IgD-negative memory B cell (primary cell): ENCODE measurements around the gene SLC25A14. TPM values are rescaled to one million over a fixed set of nuclear protein-coding genes. Genes with fewer than 3 reads are reported as not detected.
"Not testable (repeated sequence)": the region's sequence is repeated elsewhere in the genome, so short reads cannot be mapped to it uniquely, and the experiment has no call there.

Experiments
- H3K27ac Mint-ChIP-seq, 3 donors: one replicate each; pipeline ENCODE4 v1.8.0; 2020 to 2022; ENCODE audit warnings: mild to moderate bottlenecking in 3 of 3, mixed read lengths in 3 of 3, moderate library complexity in 1 of 3
- H3K27me3 Mint-ChIP-seq: one replicate; pipeline ENCODE4 v1.8.0; 2021; ENCODE audit warnings: mixed read lengths
- H3K36me3 Mint-ChIP-seq: one replicate; pipeline ENCODE4 v1.8.0; 2020; ENCODE audit warnings: mild to moderate bottlenecking, mixed read lengths
- H3K4me1 Mint-ChIP-seq, 3 donors: one replicate each; pipeline ENCODE4 v1.8.0; 2020 to 2022; ENCODE audit warnings: mixed read lengths in 3 of 3, mild to moderate bottlenecking in 1 of 3
- H3K4me3 Mint-ChIP-seq, 4 donors: one replicate each; pipeline ENCODE4 v1.8.0; 2020 to 2022; ENCODE audit warnings: mild to moderate bottlenecking in 4 of 4, mixed read lengths in 4 of 4, moderate library complexity in 3 of 4
- H3K9me3 Mint-ChIP-seq, 3 donors: one replicate each; pipeline ENCODE4 v1.8.0; 2020 to 2021; ENCODE audit warnings: mixed read lengths in 3 of 3, mild to moderate bottlenecking in 1 of 3
- polyA plus RNA-seq: library from polyadenylated mRNA; unstranded; fragments of 300-500 nt; fragmentation: Illumina TruSeq; gene quantifications from one replicate; pipeline ENCODE4 v1.2.3, GENCODE V29; 2021

Gene SLC25A14, protein sequence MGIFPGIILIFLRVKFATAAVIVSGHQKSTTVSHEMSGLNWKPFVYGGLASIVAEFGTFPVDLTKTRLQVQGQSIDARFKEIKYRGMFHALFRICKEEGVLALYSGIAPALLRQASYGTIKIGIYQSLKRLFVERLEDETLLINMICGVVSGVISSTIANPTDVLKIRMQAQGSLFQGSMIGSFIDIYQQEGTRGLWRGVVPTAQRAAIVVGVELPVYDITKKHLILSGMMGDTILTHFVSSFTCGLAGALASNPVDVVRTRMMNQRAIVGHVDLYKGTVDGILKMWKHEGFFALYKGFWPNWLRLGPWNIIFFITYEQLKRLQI
- polyA plus RNA-seq, result 6.7 TPM

DNA sequence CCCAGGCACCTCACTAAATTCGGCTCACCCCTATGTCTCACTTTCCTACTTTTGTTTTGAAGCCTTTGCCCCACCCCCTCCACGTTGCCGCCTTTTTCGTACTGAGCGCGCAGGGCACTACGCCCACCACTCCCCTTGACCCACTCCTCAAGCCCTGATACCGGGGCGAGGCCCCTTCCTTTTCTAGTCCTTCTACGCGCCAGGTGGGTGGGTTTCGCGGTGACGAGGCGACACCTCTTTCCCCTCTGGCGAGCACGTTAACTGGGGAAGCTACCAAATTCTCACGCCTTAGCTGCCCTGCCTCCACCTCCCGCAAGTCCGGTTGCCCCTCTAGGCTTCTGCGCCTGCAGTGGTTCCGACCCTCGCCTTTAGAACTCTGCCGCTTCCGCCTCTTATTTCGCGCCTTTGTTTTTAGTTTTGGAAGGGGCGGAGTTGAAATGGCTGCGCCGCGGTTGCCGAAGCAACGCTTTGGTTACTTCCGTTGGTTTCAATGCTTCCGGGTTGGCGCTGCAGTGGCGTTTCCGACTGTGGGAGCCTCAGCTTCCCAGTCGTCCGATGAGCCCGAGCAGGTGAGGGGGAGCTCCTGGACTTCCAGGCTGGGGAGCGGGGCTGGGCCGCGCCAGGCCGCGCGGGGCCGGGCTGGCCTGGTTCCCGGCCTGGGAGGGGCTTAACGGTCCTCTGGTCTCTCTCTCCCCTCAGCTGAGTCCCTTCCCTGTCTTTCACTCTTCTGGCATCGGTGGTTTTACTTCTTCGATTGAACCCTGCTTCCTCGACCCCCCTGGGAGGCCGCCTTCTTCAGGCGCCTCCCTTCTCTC lies at the start of gene SLC25A14:
SLC25A14 (plus strand) TSS at position 512 of the 815 bp plus-strand sequence. CDS start 360 bp downstream, outside the sequence.
- peaks cover 2% of the 10 kb centered on the region for H3K27me3 Mint-ChIP-seq
- peak within 1 kb of the TSS; percentile 81 to 97 (median 88) for H3K27ac Mint-ChIP-seq
- H3K9me3 Mint-ChIP-seq, result no peaks in the 10 kb centered on the region
- peak within 1 kb of the TSS; percentile 91 to 98 (median 94) for H3K4me3 Mint-ChIP-seq
- H3K36me3 Mint-ChIP-seq, result no peaks in the 10 kb centered on the region
- H3K4me1 Mint-ChIP-seq, result peaks cover 0 to 10% (median 6%) of the 10 kb centered on the region in 3 donors

DNA sequence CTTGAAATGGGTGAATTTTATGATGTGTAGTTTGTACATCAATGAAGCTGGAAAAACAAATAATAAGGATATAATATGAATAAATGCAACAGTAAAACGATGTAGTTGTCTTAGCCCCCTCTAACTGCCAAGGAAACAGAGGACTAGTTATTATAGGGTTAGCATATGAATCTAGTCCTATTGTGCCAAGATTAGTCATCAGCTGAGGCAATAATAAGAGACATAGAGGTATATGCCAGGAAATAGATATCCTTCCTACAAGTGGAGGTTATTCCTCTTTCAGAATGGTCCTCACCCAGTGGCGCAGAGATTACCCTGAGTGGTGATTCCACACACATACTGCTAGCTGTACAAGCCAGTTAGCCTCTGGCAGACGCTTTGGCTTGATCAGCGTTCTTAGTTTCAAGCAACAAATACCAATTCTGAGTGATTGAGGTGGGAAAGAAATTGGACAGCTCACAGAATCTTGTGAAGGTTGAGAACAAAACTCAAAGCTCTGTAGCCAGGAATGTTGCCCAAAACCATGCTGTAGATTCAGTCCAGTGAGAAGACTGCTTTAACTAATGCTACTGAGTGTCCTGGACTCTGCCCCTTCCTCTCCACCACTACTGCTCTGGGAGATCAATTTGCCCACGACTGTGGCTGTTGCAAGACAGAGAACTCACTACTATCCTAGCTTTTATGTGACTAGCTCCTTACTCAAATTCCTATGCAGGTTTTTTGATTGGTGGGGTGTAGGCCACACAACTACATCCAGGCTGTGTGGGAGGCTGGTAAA lies 44.0 kb upstream of the SLC25A14 start:
- no peaks in the 10 kb centered on the region for H3K36me3 Mint-ChIP-seq
- no peak overlapping the region for H3K4me3 Mint-ChIP-seq
- peaks cover 0 to 1% (median 0%) of the 10 kb centered on the region in 3 donors for H3K9me3 Mint-ChIP-seq
- no peak overlapping the region for H3K27ac Mint-ChIP-seq
- H3K27me3 Mint-ChIP-seq, result peaks cover 2% of the 10 kb centered on the region
- no peaks in the 10 kb centered on the region for H3K4me1 Mint-ChIP-seq

DNA sequence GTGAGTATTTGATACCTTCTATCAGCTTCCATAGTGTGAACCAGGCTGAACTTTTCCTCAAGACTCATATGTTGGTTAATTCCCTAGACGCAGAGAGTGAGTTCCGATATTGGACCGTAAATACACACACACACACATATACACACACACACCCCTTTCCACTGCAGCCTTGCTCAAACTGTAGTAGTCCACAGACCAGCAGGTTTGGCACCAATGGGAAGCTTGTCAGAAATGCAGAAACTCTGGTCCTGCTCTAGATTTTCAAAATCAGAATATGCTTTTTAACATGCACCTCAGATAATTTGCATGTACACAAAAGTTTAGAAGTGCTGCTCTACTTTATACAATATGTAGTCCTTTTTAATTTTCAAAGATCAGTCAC lies 43.4 kb upstream of the SLC25A14 start:
- no peaks in the 10 kb centered on the region for H3K36me3 Mint-ChIP-seq
- H3K27me3 Mint-ChIP-seq, result peaks cover 2% of the 10 kb centered on the region
- H3K4me3 Mint-ChIP-seq, result no peak overlapping the region
- H3K27ac Mint-ChIP-seq, result no peak overlapping the region
- peaks cover 0 to 1% (median 0%) of the 10 kb centered on the region in 3 donors for H3K9me3 Mint-ChIP-seq
- no peaks in the 10 kb centered on the region for H3K4me1 Mint-ChIP-seq

- Mint-ChIP-seq H3K4me3 (no peak overlapping the region), H3K9me3 (peaks cover 0 to 4% (median 0%) of the 10 kb centered on the region in 3 donors), H3K36me3 (no peaks in the 10 kb centered on the region), H3K27me3 (peaks cover 2% of the 10 kb centered on the region), H3K4me1 (no peaks in the 10 kb centered on the region), H3K27ac (no peak overlapping the region)
Observed at GRCh38 chrX:130296743-130297142, 43.0 kb upstream of the SLC25A14 start.

- Mint-ChIP-seq H3K36me3 (no peaks in the 10 kb centered on the region), H3K4me3 (no peak overlapping the region), H3K27ac (no peak overlapping the region), H3K9me3 (peaks cover 0 to 5% (median 0%) of the 10 kb centered on the region in 3 donors), H3K4me1 (no peaks in the 10 kb centered on the region), H3K27me3 (no peaks in the 10 kb centered on the region)
Observed at GRCh38 chrX:130299279-130300009, 40.3 kb upstream of the SLC25A14 start.

DNA sequence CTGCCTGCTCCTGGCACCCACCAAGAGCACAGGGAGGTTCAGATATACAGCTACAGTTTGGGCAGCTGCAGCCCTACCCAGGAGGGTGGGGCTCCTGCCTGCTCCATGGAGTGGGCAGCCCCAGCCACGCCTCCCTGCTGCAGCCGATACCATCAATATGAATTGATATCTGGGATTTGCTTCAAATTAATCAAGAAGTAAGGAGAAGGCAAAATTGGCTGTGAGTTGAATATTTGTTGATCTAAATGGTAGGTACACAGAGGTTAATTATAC lies 39.8 kb upstream of the SLC25A14 start:
- no peaks in the 10 kb centered on the region for H3K4me1 Mint-ChIP-seq
- no peak overlapping the region for H3K4me3 Mint-ChIP-seq
- H3K27me3 Mint-ChIP-seq, result no peaks in the 10 kb centered on the region
- no peak overlapping the region for H3K27ac Mint-ChIP-seq
- peaks cover 0 to 5% (median 0%) of the 10 kb centered on the region in 3 donors for H3K9me3 Mint-ChIP-seq
- no peaks in the 10 kb centered on the region for H3K36me3 Mint-ChIP-seq

- Mint-ChIP-seq H3K27ac (no peak overlapping the region), H3K4me1 (no peaks in the 10 kb centered on the region)
Observed at GRCh38 chrX:130301405-130301804, 38.3 kb upstream of the SLC25A14 start.

DNA sequence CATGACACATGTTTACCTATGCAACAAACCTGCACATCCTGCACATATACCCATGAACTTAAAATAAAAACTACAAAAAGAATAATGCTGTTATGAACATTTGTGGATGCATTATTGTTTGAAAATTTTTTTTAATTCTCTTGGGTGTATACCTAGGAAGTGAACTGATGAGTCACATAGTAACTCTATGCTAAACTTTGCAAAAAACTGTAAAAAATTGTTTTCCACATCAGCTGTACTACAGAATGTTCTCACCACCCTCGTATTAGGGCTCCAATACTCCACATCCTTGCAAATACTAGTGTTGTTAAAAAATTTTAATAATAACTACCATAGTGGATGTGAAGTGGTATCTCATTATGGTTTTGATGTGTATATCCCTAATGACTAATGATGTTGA lies 37.7 kb upstream of the SLC25A14 start:
- H3K27ac Mint-ChIP-seq, result no peak overlapping the region

More at GRCh38 chrX:130301405-130301804, 38.3 kb upstream of the SLC25A14 start:
- peaks cover 0 to 5% (median 0%) of the 10 kb centered on the region in 3 donors for H3K9me3 Mint-ChIP-seq
- H3K27me3 Mint-ChIP-seq, result no peaks in the 10 kb centered on the region
- H3K36me3 Mint-ChIP-seq, result no peaks in the 10 kb centered on the region
- no peak overlapping the region for H3K4me3 Mint-ChIP-seq

GRCh38 chrX:130304587-130305368 lies 34.9 kb upstream of the SLC25A14 start:
- Mint-ChIP-seq H3K36me3 (no peaks in the 10 kb centered on the region), H3K27me3 (no peaks in the 10 kb centered on the region), H3K9me3 (peaks cover 0 to 5% (median 3%) of the 10 kb centered on the region in 3 donors), H3K4me3 (no peak overlapping the region), H3K27ac (no peak overlapping the region), H3K4me1 (no peaks in the 10 kb centered on the region)

More for the DNA sequence above, 37.7 kb upstream of the SLC25A14 start:
- no peak overlapping the region for H3K4me3 Mint-ChIP-seq
- no peaks in the 10 kb centered on the region for H3K4me1 Mint-ChIP-seq
- peaks cover 0 to 5% (median 3%) of the 10 kb centered on the region in 3 donors for H3K9me3 Mint-ChIP-seq
- H3K27me3 Mint-ChIP-seq, result no peaks in the 10 kb centered on the region
- H3K36me3 Mint-ChIP-seq, result no peaks in the 10 kb centered on the region

GRCh38 chrX:130319886-130320285 lies 19.8 kb upstream of the SLC25A14 start:
- not testable (repeated sequence) for H3K4me3 Mint-ChIP-seq, H3K27ac Mint-ChIP-seq, H3K36me3 Mint-ChIP-seq, H3K4me1 Mint-ChIP-seq
- Mint-ChIP-seq H3K9me3 (peaks cover 7 to 13% (median 8%) of the 10 kb centered on the region in 3 donors), H3K27me3 (peaks cover 19% of the 10 kb centered on the region)

- H3K27ac Mint-ChIP-seq, result no peak overlapping the region
- H3K4me3 Mint-ChIP-seq, result no peak overlapping the region
- H3K27me3 Mint-ChIP-seq, result peaks cover 11% of the 10 kb centered on the region
- peaks cover 7 to 13% (median 8%) of the 10 kb centered on the region in 3 donors for H3K9me3 Mint-ChIP-seq
- no peaks in the 10 kb centered on the region for H3K36me3 Mint-ChIP-seq
- H3K4me1 Mint-ChIP-seq, result peaks cover 4 to 6% (median 6%) of the 10 kb centered on the region in 3 donors
Observed at GRCh38 chrX:130321550-130321949, 18.2 kb upstream of the SLC25A14 start.

DNA sequence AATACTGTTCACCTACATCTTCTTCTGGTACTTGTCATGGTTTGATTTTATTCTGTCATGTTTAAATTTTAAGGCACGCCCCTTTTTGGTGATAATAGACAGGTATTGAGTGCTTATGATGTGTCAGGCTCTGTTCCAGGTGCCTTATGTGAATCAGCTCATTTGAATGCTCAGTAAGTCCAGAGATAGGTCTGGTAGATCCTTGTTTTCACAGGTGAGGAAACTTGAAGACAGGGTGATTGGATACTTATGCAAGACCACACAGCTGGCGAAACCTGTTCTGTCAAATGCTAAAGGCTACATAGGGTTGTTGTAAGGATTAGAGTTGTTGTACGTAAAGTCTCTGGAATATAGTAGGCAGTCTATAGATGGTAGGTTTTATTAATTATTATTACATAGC lies 9.6 kb upstream of the SLC25A14 start:
- H3K4me1 Mint-ChIP-seq, result no peaks in the 10 kb centered on the region
- no peak overlapping the region for H3K27ac Mint-ChIP-seq
- no peak overlapping the region for H3K4me3 Mint-ChIP-seq
- no peaks in the 10 kb centered on the region for H3K36me3 Mint-ChIP-seq
- H3K27me3 Mint-ChIP-seq, result peaks cover 6% of the 10 kb centered on the region
- no peaks in the 10 kb centered on the region for H3K9me3 Mint-ChIP-seq

- no peaks in the 10 kb centered on the region for H3K9me3 Mint-ChIP-seq
- no peaks in the 10 kb centered on the region for H3K4me1 Mint-ChIP-seq
- no peak overlapping the region for H3K27ac Mint-ChIP-seq
- H3K27me3 Mint-ChIP-seq, result peaks cover 8% of the 10 kb centered on the region
- H3K36me3 Mint-ChIP-seq, result no peaks in the 10 kb centered on the region
- H3K4me3 Mint-ChIP-seq, result no peak overlapping the region
Observed at GRCh38 chrX:130330706-130331105, 9.0 kb upstream of the SLC25A14 start.

- Mint-ChIP-seq H3K4me1 (peaks cover 0 to 10% (median 6%) of the 10 kb centered on the region in 3 donors), H3K27ac (no peak overlapping the region), H3K36me3 (no peaks in the 10 kb centered on the region), H3K9me3 (no peaks in the 10 kb centered on the region), H3K4me3 (no peak overlapping the region), H3K27me3 (peaks cover 2% of the 10 kb centered on the region)
Observed at GRCh38 chrX:130336531-130336930, 3.2 kb upstream of the SLC25A14 start.
